RWPE2 (cell line): Measurements from ENCODE around the gene ZNF90.
"Not testable (repeated sequence)": the region's sequence is repeated elsewhere in the genome, so short reads cannot be mapped to it uniquely, and the experiment has no call there.

Experiments used
- ATAC-seq: fragments of 200-7000 bp; cut with Tn5 transposase; 3 replicates; pipeline ENCODE4 v1.9.1; 2021; ENCODE audit warnings: low read depth
- DNase-seq: peaks from one replicate; pipeline ENCODE4 v3.0.0-alpha.2; 2020; ENCODE audit warnings: low spot score
- H3K27ac ChIP-seq: fragments of 450-650 bp; 2 replicates; pipeline ENCODE4 v1.5.1; 2017; ENCODE audit warnings: mild to moderate bottlenecking; ENCODE audit not compliant: poor library complexity, severe bottlenecking
- H3K27me3 ChIP-seq: fragments of 250-450 bp; sonication (Bioruptor Pico); 2 replicates; pipeline ENCODE4 v1.5.1; 2021; ENCODE audit warnings: mild to moderate bottlenecking, moderate library complexity; ENCODE audit not compliant: insufficient read depth, poor library complexity, severe bottlenecking
- H3K36me3 ChIP-seq: fragments of 250-450 bp; sonication (Bioruptor Pico); 2 replicates; pipeline ENCODE4 v1.5.1; 2020; ENCODE audit warnings: low read depth, mild to moderate bottlenecking, moderate library complexity
- H3K4me1 ChIP-seq: fragments of 250-450 bp; sonication (Bioruptor Pico); 2 replicates; pipeline ENCODE4 v1.5.1; 2021; ENCODE audit warnings: mild to moderate bottlenecking, moderate library complexity; ENCODE audit not compliant: insufficient read depth, poor library complexity, severe bottlenecking
- H3K4me3 ChIP-seq: fragments of 250-450 bp; sonication (Bioruptor Pico); 2 replicates; pipeline ENCODE4 v1.5.1; 2021; ENCODE audit warnings: mild to moderate bottlenecking, moderate library complexity; ENCODE audit not compliant: severe bottlenecking
- H3K9me3 ChIP-seq: fragments of 250-450 bp; sonication (Bioruptor Pico); 2 replicates; pipeline ENCODE4 v1.5.1; 2021; ENCODE audit warnings: mild to moderate bottlenecking, moderate library complexity; ENCODE audit not compliant: severe bottlenecking
- CTCF ChIP-seq: fragments of 450-650 bp; IDR thresholded peaks from one replicate; pipeline ENCODE4 v1.5.1; 2017; ENCODE audit warnings: mild to moderate bottlenecking, moderate library complexity; ENCODE audit not compliant: poor library complexity, severe bottlenecking

Gene ZNF90

DNA sequence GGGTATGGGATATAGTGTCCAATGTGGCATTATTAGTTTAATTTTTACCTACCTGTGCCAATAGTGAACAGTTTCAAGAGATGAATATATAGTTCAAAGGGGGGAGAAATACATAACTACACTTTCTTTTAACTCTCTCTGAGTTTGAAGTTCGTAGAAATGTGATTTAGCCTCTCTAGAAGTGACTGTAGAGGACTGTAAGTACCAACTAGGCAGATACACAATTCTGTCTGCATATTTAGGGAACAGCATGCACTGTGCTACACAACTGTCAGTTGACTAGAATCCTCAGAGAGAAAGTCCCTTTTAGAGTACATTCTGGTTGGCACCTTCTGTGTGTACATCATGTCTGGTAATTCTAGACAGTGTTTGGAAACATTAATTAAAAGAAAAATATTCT, 17.5 kb upstream of the ZNF90 start:
- Histone ChIP-seq H3K4me1 (no peaks in the 10 kb centered on the region), H3K27me3 (no peaks in the 10 kb centered on the region), H3K36me3 (no peaks in the 10 kb centered on the region), H3K9me3 (no peaks in the 10 kb centered on the region), H3K27ac (no peak overlapping the region), H3K4me3 (no peak overlapping the region)
- TF ChIP-seq CTCF, result no peak
- ATAC-seq (no peak), DNase-seq (no peak)

- DNase-seq (no peak), ATAC-seq (no peak)
- H3K4me3 ChIP-seq, result no peak overlapping the region
- no peaks in the 10 kb centered on the region for H3K27me3 ChIP-seq
- H3K36me3 ChIP-seq, result no peaks in the 10 kb centered on the region
- no peak overlapping the region for H3K27ac ChIP-seq
- H3K9me3 ChIP-seq, result no peaks in the 10 kb centered on the region
- TF ChIP-seq CTCF, result no peak
- H3K4me1 ChIP-seq, result no peaks in the 10 kb centered on the region
Observed at GRCh38 chr19:20066861-20067260, 10.9 kb upstream of the ZNF90 start.

DNA sequence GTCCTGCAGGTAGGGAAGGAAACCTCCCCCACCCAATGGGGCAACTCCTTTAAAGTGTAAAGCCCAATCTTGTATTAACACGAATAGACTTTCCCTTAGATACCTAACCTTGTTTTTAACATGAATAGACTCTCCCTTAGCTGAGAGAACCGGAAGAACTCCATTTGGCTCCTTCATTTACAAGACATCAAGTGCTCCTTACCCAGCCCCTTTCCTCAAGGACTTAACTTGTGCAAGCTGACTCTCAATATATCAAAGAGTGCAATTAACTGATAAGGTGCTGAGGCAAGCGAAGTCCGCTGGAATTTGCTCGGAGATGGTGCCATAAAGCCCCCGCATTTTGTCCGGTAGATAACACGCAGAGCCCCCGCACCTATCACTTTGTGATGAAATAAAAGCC, 9.9 kb upstream of the ZNF90 start:
- H3K4me3 ChIP-seq, result no peak overlapping the region
- H3K4me1 ChIP-seq, result no peaks in the 10 kb centered on the region
- ATAC-seq (no peak), DNase-seq (no peak)
- no peaks in the 10 kb centered on the region for H3K9me3 ChIP-seq
- H3K27me3 ChIP-seq, result no peaks in the 10 kb centered on the region
- no peak overlapping the region for H3K27ac ChIP-seq
- TF ChIP-seq CTCF, result no peak
- H3K36me3 ChIP-seq, result no peaks in the 10 kb centered on the region

DNA sequence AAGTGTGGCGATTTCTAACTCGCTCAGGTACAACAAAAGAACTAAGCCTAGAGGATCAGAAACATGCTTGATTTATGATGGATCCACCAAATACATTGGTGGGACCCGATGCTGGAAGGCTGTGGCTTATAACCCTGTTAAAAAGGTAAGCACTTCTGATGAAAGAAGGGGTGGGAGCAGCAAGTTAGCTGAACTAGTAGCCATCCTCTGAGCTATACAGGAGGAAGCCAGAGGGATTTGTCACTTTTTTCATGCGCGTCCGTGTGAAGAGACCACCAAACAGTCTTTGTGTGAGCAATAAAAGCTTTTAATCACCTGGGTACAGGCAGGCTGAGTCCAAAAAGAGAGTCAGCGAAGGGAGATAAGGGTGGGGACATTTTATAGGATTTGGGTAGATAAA, 9.2 kb upstream of the ZNF90 start:
- not testable (repeated sequence) for H3K9me3 ChIP-seq, H3K36me3 ChIP-seq, H3K4me3 ChIP-seq, H3K27ac ChIP-seq, DNase-seq, ATAC-seq, H3K27me3 ChIP-seq, H3K4me1 ChIP-seq

GRCh38 chr19:20070691-20071090, 7.1 kb upstream of the ZNF90 start:
- TF ChIP-seq CTCF, result no peak
- no peaks in the 10 kb centered on the region for H3K4me1 ChIP-seq
- H3K27me3 ChIP-seq, result no peaks in the 10 kb centered on the region
- H3K9me3 ChIP-seq, result no peaks in the 10 kb centered on the region
- no peak overlapping the region for H3K27ac ChIP-seq
- DNase-seq (no peak), ATAC-seq (no peak)
- no peak overlapping the region for H3K4me3 ChIP-seq
- H3K36me3 ChIP-seq, result no peaks in the 10 kb centered on the region
